ENCODE data around the gene HCN4. TPM values are rescaled to one million over a fixed set of nuclear protein-coding genes. Genes with fewer than 3 reads are reported as not detected.

Gene HCN4
- total RNA-seq, 3 donors from 2014 or later (not counting 1 experiment from before 2014, with no cell fraction given): not detected

- no peaks in the 10 kb centered on the region for H3K36me3 ChIP-seq (ENCODE audit: control insufficient read depth, insufficient read depth, low read length)
- Mint-ChIP-seq H3K27ac (no peak overlapping the region), H3K27me3 (ENCODE audit: low read depth in 2 of 2) (peaks cover 0 to 7% of the 10 kb centered on the region in 2 donors), H3K36me3 (no peaks in the 10 kb centered on the region), H3K4me1 (no peaks in the 10 kb centered on the region), H3K4me3 (no peak overlapping the region), H3K9me3 (no peaks in the 10 kb centered on the region)
- H3K27ac ChIP-seq (ENCODE audit: low read length): no peak overlapping the region
- intact Hi-C loops (cut with micrococcal nuclease): no loop called here
- H3K4me1 ChIP-seq (ENCODE audit: control insufficient read depth, insufficient read depth, low read length): no peaks in the 10 kb centered on the region
- DNase-seq: peak; percentile 29 to 76
- peak in 2 of 3 donors; percentile 46 to 59 for ATAC-seq
- no peaks in the 10 kb centered on the region for H3K27me3 ChIP-seq (ENCODE audit: control insufficient read depth, insufficient read depth, low read length)
- TF ChIP-seq CTCF (IDR thresholded peaks at IDR 0.05): no peak
- WGBS (ENCODE audit: insufficient coverage): 32% methylated on average over 9 of the region's 9 CpGs
- H3K4me3 ChIP-seq (ENCODE audit: low read length): no peak overlapping the region
- H3K9me3 ChIP-seq (ENCODE audit: control insufficient read depth, insufficient read depth, low read length): peaks cover 3% of the 10 kb centered on the region
These were observed 21.9 kb downstream of the HCN4 start for GRCh38 chr15:73346735-73347312.

- Histone ChIP-seq H3K27ac (ENCODE audit: low read length) (no peak overlapping the region), H3K36me3 (ENCODE audit: control insufficient read depth, insufficient read depth, low read length) (no peaks in the 10 kb centered on the region), H3K4me1 (ENCODE audit: control insufficient read depth, insufficient read depth, low read length) (no peaks in the 10 kb centered on the region), H3K4me3 (ENCODE audit: low read length) (no peak overlapping the region), H3K27me3 (ENCODE audit: control insufficient read depth, insufficient read depth, low read length) (no peaks in the 10 kb centered on the region), H3K9me3 (ENCODE audit: control insufficient read depth, insufficient read depth, low read length) (peaks cover 3% of the 10 kb centered on the region)
- Mint-ChIP-seq H3K27ac (no peak overlapping the region), H3K9me3 (no peaks in the 10 kb centered on the region), H3K4me3 (no peak overlapping the region), H3K4me1 (no peaks in the 10 kb centered on the region), H3K36me3 (no peaks in the 10 kb centered on the region), H3K27me3 (ENCODE audit: low read depth in 2 of 2) (peaks cover 0 to 7% of the 10 kb centered on the region in 2 donors)
- 90% methylated on average over 6 of the region's 7 CpGs for WGBS (ENCODE audit: insufficient coverage)
- intact Hi-C loops (cut with micrococcal nuclease): no loop called here
- TF ChIP-seq CTCF (IDR thresholded peaks at IDR 0.05): no peak
- ATAC-seq (no peak), DNase-seq (no peak)
These were observed 23.1 kb downstream of the HCN4 start for GRCh38 chr15:73345658-73346057.

- WGBS (ENCODE audit: insufficient coverage): 87% methylated on average over 3 of the region's 3 CpGs
- no peak for DNase-seq
- Histone ChIP-seq H3K27me3 (ENCODE audit: control insufficient read depth, insufficient read depth, low read length) (no peaks in the 10 kb centered on the region), H3K27ac (ENCODE audit: low read length) (no peak overlapping the region), H3K4me3 (ENCODE audit: low read length) (no peak overlapping the region), H3K36me3 (ENCODE audit: control insufficient read depth, insufficient read depth, low read length) (no peaks in the 10 kb centered on the region), H3K4me1 (ENCODE audit: control insufficient read depth, insufficient read depth, low read length) (no peaks in the 10 kb centered on the region), H3K9me3 (ENCODE audit: control insufficient read depth, insufficient read depth, low read length) (peaks cover 3% of the 10 kb centered on the region)
- no peak overlapping the region for H3K27ac Mint-ChIP-seq
- intact Hi-C loops (cut with micrococcal nuclease): no loop called here
- H3K4me1 Mint-ChIP-seq: no peaks in the 10 kb centered on the region
- no peaks in the 10 kb centered on the region for H3K36me3 Mint-ChIP-seq
- no peak overlapping the region for H3K4me3 Mint-ChIP-seq
- no peaks in the 10 kb centered on the region for H3K9me3 Mint-ChIP-seq
- peaks cover 0 to 7% of the 10 kb centered on the region in 2 donors for H3K27me3 Mint-ChIP-seq (ENCODE audit: low read depth in 2 of 2)
- TF ChIP-seq CTCF (IDR thresholded peaks at IDR 0.05): no peak
- ATAC-seq: no peak
These were observed 24.7 kb downstream of the HCN4 start for GRCh38 chr15:73344056-73344455.

All from natural killer cell (primary cell).